RWPE2 (cell line): ENCODE data around the gene SPACDR.
A peak's percentile ranks its signal among the peaks of the same experiment; 100 is the strongest.
"Not testable (repeated sequence)": the region's sequence is repeated elsewhere in the genome, so short reads cannot be mapped to it uniquely, and the experiment has no call there.

ENCODE experiments used
- ATAC-seq: fragments of 200-7000 bp; cut with Tn5 transposase; 3 replicates; pipeline ENCODE4 v1.9.1; 2021; ENCODE audit warnings: low read depth
- DNase-seq: peaks from one replicate; pipeline ENCODE4 v3.0.0-alpha.2; 2020; ENCODE audit warnings: low spot score
- H3K27ac ChIP-seq: fragments of 450-650 bp; 2 replicates; pipeline ENCODE4 v1.5.1; 2017; ENCODE audit warnings: mild to moderate bottlenecking; ENCODE audit not compliant: poor library complexity, severe bottlenecking
- H3K27me3 ChIP-seq: fragments of 250-450 bp; sonication (Bioruptor Pico); 2 replicates; pipeline ENCODE4 v1.5.1; 2021; ENCODE audit warnings: mild to moderate bottlenecking, moderate library complexity; ENCODE audit not compliant: insufficient read depth, poor library complexity, severe bottlenecking
- H3K36me3 ChIP-seq: fragments of 250-450 bp; sonication (Bioruptor Pico); 2 replicates; pipeline ENCODE4 v1.5.1; 2020; ENCODE audit warnings: low read depth, mild to moderate bottlenecking, moderate library complexity
- H3K4me1 ChIP-seq: fragments of 250-450 bp; sonication (Bioruptor Pico); 2 replicates; pipeline ENCODE4 v1.5.1; 2021; ENCODE audit warnings: mild to moderate bottlenecking, moderate library complexity; ENCODE audit not compliant: insufficient read depth, poor library complexity, severe bottlenecking
- H3K4me3 ChIP-seq: fragments of 250-450 bp; sonication (Bioruptor Pico); 2 replicates; pipeline ENCODE4 v1.5.1; 2021; ENCODE audit warnings: mild to moderate bottlenecking, moderate library complexity; ENCODE audit not compliant: severe bottlenecking
- H3K9me3 ChIP-seq: fragments of 250-450 bp; sonication (Bioruptor Pico); 2 replicates; pipeline ENCODE4 v1.5.1; 2021; ENCODE audit warnings: mild to moderate bottlenecking, moderate library complexity; ENCODE audit not compliant: severe bottlenecking
- CTCF ChIP-seq: fragments of 450-650 bp; IDR thresholded peaks from one replicate; pipeline ENCODE4 v1.5.1; 2017; ENCODE audit warnings: mild to moderate bottlenecking, moderate library complexity; ENCODE audit not compliant: poor library complexity, severe bottlenecking

The SPACDR gene

GRCh38 chr7:100506356-100506923, 42.4 kb upstream of the SPACDR start:
- TF ChIP-seq CTCF = no peak
- no peak overlapping the region for H3K4me3 ChIP-seq
- no peaks in the 10 kb centered on the region for H3K27me3 ChIP-seq
- ATAC-seq (no peak), DNase-seq (no peak)
- peaks cover 16% of the 10 kb centered on the region for H3K4me1 ChIP-seq
- H3K36me3 ChIP-seq = no peaks in the 10 kb centered on the region
- H3K9me3 ChIP-seq = no peaks in the 10 kb centered on the region
- no peak overlapping the region for H3K27ac ChIP-seq

- peaks cover 16% of the 10 kb centered on the region for H3K4me1 ChIP-seq
- H3K27ac ChIP-seq = no peak overlapping the region
- DNase-seq (no peak), ATAC-seq (no peak)
- no peaks in the 10 kb centered on the region for H3K27me3 ChIP-seq
- H3K9me3 ChIP-seq = no peaks in the 10 kb centered on the region
- no peak overlapping the region for H3K4me3 ChIP-seq
- TF ChIP-seq CTCF = no peak
- H3K36me3 ChIP-seq = no peaks in the 10 kb centered on the region
These were observed 41.0 kb upstream of the SPACDR start for GRCh38 chr7:100504887-100505611.

GRCh38 chr7:100504031-100504430, 40.0 kb upstream of the SPACDR start:
- not testable (repeated sequence) for ATAC-seq, DNase-seq, H3K36me3 ChIP-seq, H3K4me3 ChIP-seq, H3K9me3 ChIP-seq, H3K27me3 ChIP-seq
- peak overlapping the region; percentile 19 for H3K27ac ChIP-seq
- H3K4me1 ChIP-seq = peaks cover 13% of the 10 kb centered on the region

- H3K9me3 ChIP-seq, H3K36me3 ChIP-seq, H3K27ac ChIP-seq, DNase-seq, ATAC-seq, H3K27me3 ChIP-seq, H3K4me1 ChIP-seq, H3K4me3 ChIP-seq: not testable (repeated sequence)
These were observed 36.7 kb upstream of the SPACDR start for GRCh38 chr7:100500743-100501142.

- Histone ChIP-seq H3K36me3 (no peaks in the 10 kb centered on the region), H3K27ac (no peak overlapping the region), H3K4me3 (no peak overlapping the region), H3K27me3 (no peaks in the 10 kb centered on the region), H3K4me1 (no peaks in the 10 kb centered on the region), H3K9me3 (no peaks in the 10 kb centered on the region)
- DNase-seq (no peak), ATAC-seq (no peak)
- TF ChIP-seq CTCF = no peak
These were observed 32.4 kb upstream of the SPACDR start for GRCh38 chr7:100496509-100496908.
